Right atrium auricular region (tissue), 2 donors: Measurements from ENCODE around the gene ZBTB20. TPM values are rescaled to one million over a fixed set of nuclear protein-coding genes. Genes with fewer than 3 reads are reported as not detected.

Experiments used
- DNase-seq: peaks from one replicate; pipeline ENCODE4 v3.0.0-alpha.2; 2019; ENCODE audit warnings: low spot score
- H3K27ac ChIP-seq, 2 donors: fragments of 200-600 bp; sonication (generic); 1 replicate in 1 of 2; 2 replicates in 1 of 2; pipeline ENCODE4 v1.5.1; 2016 to 2019
- H3K27me3 ChIP-seq, 2 donors: fragments of 200-600 bp; sonication (generic); one replicate each; pipeline versions ENCODE4 v1.5.1 to v1.6.0; 2017 to 2019
- H3K36me3 ChIP-seq: fragments of 200-600 bp; sonication (generic); one replicate; pipeline ENCODE4 v1.5.1; 2016
- H3K4me1 ChIP-seq, 2 donors: fragments of 200-600 bp; sonication (generic); one replicate each; pipeline versions ENCODE4 v1.5.1 to v1.6.0; 2017 to 2019
- H3K4me3 ChIP-seq, 2 donors: fragments of 200-600 bp; sonication (generic); 1 replicate in 1 of 2; 2 replicates in 1 of 2; pipeline ENCODE4 v1.5.1; 2017 to 2019; ENCODE audit warnings: mild to moderate bottlenecking in 1 of 2, moderate library complexity in 1 of 2
- H3K9me3 ChIP-seq, 2 donors: fragments of 200-600 bp; sonication (generic); one replicate each; pipeline ENCODE4 v1.5.1; 2019
- total RNA-seq, 2 donors: library from RNA; depleted of rRNA; stranded (reverse); fragments of >200 nt; gene quantifications; one replicate each; pipeline ENCODE4 v1.1.0, GENCODE V29; 2016
- TF ChIP-seq, protein P1 (sequence below), 2 donors: fragments of 200-600 bp; sonication (generic); IDR thresholded peaks; one replicate each; pipeline ENCODE4 v1.5.1; 2019; ENCODE audit warnings: antibody characterized with exemption in 2 of 2

Gene ZBTB20
- total RNA-seq, 2 donors from 2014 or later: 84.6 to 90.8 TPM

DNA sequence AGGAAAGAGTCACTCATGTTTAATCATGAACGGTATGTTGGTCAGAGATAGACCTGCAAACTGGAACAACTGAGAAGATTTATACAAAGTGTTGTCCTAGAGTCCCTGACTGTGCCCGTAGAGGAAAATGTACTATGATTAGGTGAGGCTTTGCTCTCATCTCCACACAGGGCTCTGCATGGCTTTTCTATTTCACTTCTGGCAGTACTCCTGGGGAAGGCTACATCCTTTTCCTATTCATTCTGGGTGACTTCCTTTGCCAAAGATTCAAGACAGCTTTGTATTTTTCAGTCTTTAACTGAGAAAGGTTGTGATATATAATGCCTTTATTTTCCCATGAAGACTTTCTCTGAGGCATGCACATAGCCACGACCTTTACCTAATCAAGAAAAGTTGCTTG is 414.7 kb downstream of the ZBTB20 start:
- Histone ChIP-seq H3K27ac (no peak overlapping the region), H3K9me3 (no peaks in the 10 kb centered on the region), H3K36me3 (no peaks in the 10 kb centered on the region), H3K4me3 (no peak overlapping the region), H3K4me1 (peaks cover 0 to 13% of the 10 kb centered on the region in 2 donors), H3K27me3 (no peaks in the 10 kb centered on the region)
- TF ChIP-seq, protein P1, sequence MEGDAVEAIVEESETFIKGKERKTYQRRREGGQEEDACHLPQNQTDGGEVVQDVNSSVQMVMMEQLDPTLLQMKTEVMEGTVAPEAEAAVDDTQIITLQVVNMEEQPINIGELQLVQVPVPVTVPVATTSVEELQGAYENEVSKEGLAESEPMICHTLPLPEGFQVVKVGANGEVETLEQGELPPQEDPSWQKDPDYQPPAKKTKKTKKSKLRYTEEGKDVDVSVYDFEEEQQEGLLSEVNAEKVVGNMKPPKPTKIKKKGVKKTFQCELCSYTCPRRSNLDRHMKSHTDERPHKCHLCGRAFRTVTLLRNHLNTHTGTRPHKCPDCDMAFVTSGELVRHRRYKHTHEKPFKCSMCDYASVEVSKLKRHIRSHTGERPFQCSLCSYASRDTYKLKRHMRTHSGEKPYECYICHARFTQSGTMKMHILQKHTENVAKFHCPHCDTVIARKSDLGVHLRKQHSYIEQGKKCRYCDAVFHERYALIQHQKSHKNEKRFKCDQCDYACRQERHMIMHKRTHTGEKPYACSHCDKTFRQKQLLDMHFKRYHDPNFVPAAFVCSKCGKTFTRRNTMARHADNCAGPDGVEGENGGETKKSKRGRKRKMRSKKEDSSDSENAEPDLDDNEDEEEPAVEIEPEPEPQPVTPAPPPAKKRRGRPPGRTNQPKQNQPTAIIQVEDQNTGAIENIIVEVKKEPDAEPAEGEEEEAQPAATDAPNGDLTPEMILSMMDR (IDR thresholded peaks at IDR 0.05): no peak
- DNase-seq: no peak

DNA sequence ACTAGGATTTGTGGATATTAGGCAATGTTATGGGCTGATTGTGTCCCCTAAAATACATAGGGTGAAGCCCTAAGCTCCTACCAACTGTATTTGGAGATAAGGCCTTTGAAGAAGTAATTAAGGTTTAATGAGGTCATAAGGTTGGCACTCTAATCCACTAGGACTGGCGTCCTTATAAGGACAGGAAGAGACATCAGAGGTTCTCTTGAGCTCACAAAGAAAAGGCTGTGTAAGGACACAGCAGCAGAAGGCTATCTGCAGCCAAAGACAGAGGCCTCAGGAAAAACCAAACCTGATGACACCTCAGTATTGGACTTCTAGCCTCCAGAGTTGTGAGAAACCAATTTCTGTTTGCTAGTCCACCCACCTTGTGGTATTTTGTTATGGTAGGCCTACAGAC is 416.7 kb downstream of the ZBTB20 start:
- H3K4me3 ChIP-seq: no peak overlapping the region
- no peak for DNase-seq
- TF ChIP-seq, protein P1 (IDR thresholded peaks at IDR 0.05): no peak
- no peaks in the 10 kb centered on the region for H3K36me3 ChIP-seq
- peaks cover 0 to 22% of the 10 kb centered on the region in 2 donors for H3K4me1 ChIP-seq
- no peaks in the 10 kb centered on the region for H3K9me3 ChIP-seq
- no peaks in the 10 kb centered on the region for H3K27me3 ChIP-seq
- H3K27ac ChIP-seq: no peak overlapping the region

DNA sequence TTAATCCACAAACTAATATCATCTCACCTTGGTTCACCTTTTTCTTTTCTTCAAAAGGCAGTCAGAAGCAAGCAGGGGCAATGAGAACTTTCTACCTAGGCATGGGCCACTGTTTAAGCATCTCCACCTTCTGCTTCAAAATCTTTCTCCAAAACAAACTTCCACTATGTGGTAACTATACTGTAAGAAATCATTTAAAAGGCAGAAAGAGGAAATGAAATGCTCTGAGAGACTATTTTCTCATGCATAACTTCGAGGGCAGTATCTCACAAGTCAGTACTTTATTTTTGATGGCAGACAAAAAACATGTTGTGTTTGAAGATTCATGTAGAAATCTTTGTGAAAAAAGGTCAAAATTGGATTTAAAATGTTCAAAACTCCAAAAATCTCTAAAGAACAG is 419.7 kb downstream of the ZBTB20 start:
- TF ChIP-seq, protein P1 (IDR thresholded peaks at IDR 0.05): no peak

DNA sequence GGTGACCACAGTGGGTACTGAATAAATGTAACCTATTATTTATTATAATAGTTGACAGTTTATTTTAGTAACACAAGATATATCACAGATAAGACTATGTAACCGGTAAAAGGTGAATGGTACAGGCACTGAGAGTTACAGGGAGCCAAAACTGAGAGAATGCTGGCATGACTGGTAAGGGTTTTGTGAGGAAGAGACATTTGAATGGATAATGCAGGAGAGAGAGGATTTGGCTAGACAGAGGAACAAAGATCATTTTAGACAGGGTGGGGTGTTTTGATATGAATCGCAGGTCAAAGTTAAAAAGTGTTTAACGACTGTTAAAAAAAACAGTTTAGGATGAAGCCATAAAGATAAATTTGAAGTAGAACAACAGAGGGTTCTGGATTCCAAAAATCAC is 421.1 kb downstream of the ZBTB20 start:
- no peaks in the 10 kb centered on the region for H3K9me3 ChIP-seq
- H3K27ac ChIP-seq: no peak overlapping the region
- H3K4me3 ChIP-seq: no peak overlapping the region
- no peak for DNase-seq
- TF ChIP-seq, protein P1 (IDR thresholded peaks at IDR 0.05): no peak
- no peaks in the 10 kb centered on the region for H3K27me3 ChIP-seq
- H3K4me1 ChIP-seq: peaks cover 0 to 22% of the 10 kb centered on the region in 2 donors
- no peaks in the 10 kb centered on the region for H3K36me3 ChIP-seq

More for the DNA sequence above, 419.7 kb downstream of the ZBTB20 start:
- Histone ChIP-seq H3K27me3 (no peaks in the 10 kb centered on the region), H3K4me1 (peaks cover 0 to 22% of the 10 kb centered on the region in 2 donors), H3K9me3 (no peaks in the 10 kb centered on the region), H3K27ac (no peak overlapping the region), H3K36me3 (no peaks in the 10 kb centered on the region), H3K4me3 (no peak overlapping the region)
- no peak for DNase-seq

DNA sequence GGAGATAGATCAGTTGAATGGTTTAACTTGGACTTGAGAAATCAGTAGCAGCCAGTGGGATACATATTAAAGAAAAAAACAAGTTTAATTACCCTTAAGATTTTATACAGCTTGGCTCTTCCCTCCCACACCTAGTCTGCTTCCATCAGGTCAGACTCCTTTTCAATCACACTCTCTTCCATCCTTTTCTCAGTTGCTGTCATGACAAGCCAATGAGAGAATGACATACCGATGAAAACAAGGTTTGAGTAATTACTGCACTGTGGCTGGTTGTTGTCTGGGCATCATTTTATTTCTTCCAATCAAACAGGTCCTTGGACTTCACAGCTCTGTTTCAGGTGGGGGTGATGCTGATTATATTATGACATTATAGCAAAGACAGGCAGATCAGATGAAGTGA is 424.6 kb downstream of the ZBTB20 start:
- no peaks in the 10 kb centered on the region for H3K36me3 ChIP-seq
- no peak overlapping the region for H3K27ac ChIP-seq
- TF ChIP-seq, protein P1 (IDR thresholded peaks at IDR 0.05): no peak
- no peaks in the 10 kb centered on the region for H3K27me3 ChIP-seq
- peaks cover 0 to 29% of the 10 kb centered on the region in 2 donors for H3K4me1 ChIP-seq
- no peak for DNase-seq
- no peaks in the 10 kb centered on the region for H3K9me3 ChIP-seq
- H3K4me3 ChIP-seq: no peak overlapping the region

DNA sequence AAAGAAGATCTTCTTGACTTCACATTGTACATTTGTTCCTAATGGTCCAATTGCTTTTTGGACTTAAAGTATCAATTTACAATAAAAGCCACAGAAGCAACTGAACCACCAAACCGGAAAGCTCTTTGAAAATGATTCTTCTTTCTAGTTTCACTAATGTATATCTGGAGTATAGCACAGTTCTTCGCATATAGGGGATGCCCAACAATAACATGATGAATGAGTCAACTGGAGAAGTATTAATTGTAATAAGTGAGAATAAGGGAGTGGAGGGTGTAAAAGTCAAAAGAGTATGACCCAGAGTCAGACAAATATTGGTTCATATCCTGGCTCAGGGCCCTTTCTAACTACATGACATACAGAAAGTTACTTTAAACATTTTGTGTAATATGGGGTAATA is 425.2 kb downstream of the ZBTB20 start:
- H3K9me3 ChIP-seq: no peaks in the 10 kb centered on the region
- H3K27ac ChIP-seq: no peak overlapping the region
- H3K4me3 ChIP-seq: no peak overlapping the region
- H3K27me3 ChIP-seq: no peaks in the 10 kb centered on the region
- H3K36me3 ChIP-seq: no peaks in the 10 kb centered on the region
- no peak for DNase-seq
- TF ChIP-seq, protein P1 (IDR thresholded peaks at IDR 0.05): no peak
- H3K4me1 ChIP-seq: peaks cover 0 to 23% of the 10 kb centered on the region in 2 donors
